Measurements from ENCODE around the gene SCAMP4. TPM values are rescaled to one million over a fixed set of nuclear protein-coding genes. Genes with fewer than 3 reads are reported as not detected.

The SCAMP4 gene
- total and polyA plus RNA-seq, 9 of the 15 experiments (the other 6 are each of a cell fraction or from before 2014, with no cell fraction given) = 0.81 to 45.9 (median 12.8) TPM

- TF ChIP-seq ZBTB17 (CRISPR knock-in tag; IDR thresholded peaks at IDR 0.05) (0 out of 2 replicates have a peak, but pooled peaks have one; percentile 11), FOXM1 (IDR thresholded peaks at IDR 0.05; ENCODE audit: low read depth) (no peak), FOXM1 (CRISPR knock-in tag; IDR thresholded peaks at IDR 0.05; ENCODE audit: low read depth) (no peak), PML (IDR thresholded peaks at IDR 0.05; ENCODE audit: low read length) (no peak), E2F8 (IDR thresholded peaks at IDR 0.05; ENCODE audit: low read depth, partially characterized antibody) (no peak), SMARCA4 (IDR thresholded peaks at IDR 0.05) (no peak; the same call in 1 of the 2 replicates), E2F3 (CRISPR knock-in tag; IDR thresholded peaks at IDR 0.05) (no peak), HOMEZ (CRISPR knock-in tag; IDR thresholded peaks at IDR 0.05) (no peak), TGIF2 (CRISPR knock-in tag; IDR thresholded peaks at IDR 0.05) (no peak), HOXB6 (CRISPR knock-in tag; IDR thresholded peaks at IDR 0.05; ENCODE audit: borderline replicate concordance) (no peak), ZNF263 (CRISPR knock-in tag; IDR thresholded peaks at IDR 0.05; ENCODE audit: borderline replicate concordance) (no peak), RFX5 (IDR thresholded peaks at IDR 0.05; ENCODE audit: low read depth, low read length) (no peak), HNRNPK (IDR thresholded peaks at IDR 0.05; ENCODE audit: low read depth, low read length, poor library complexity, severe bottlenecking) (no peak), GTF2A2 (tag; IDR thresholded peaks at IDR 0.05) (no peak), CCNT2 (IDR thresholded peaks at IDR 0.05; ENCODE audit: borderline replicate concordance, extremely low read depth, insufficient read length, low read depth, low read length) (no peak), RFX7 (CRISPR knock-in tag; IDR thresholded peaks at IDR 0.05) (no peak), ZNF583 (CRISPR knock-in tag; IDR thresholded peaks at IDR 0.05) (0 out of 2 replicates have a peak, but pooled peaks have one; percentile 23), THAP12 (CRISPR knock-in tag; IDR thresholded peaks at IDR 0.05) (no peak), CBFA2T2 (conservative IDR thresholded peaks at IDR 0.05) (no peak), ZNF280B (CRISPR knock-in tag; IDR thresholded peaks at IDR 0.05) (no peak)
Measured at GRCh38 chr19:1873524-1874473, 31.4 kb upstream of the SCAMP4 start (continued).

Data from K562 (cell line).